ENCODE results near the gene C16orf74. TPM values are rescaled to one million over a fixed set of nuclear protein-coding genes. Genes with fewer than 3 reads are reported as not detected.

C16orf74 gene
- total and polyA plus RNA-seq, 2 of the 13 experiments (the other 11 are each of a cell fraction or from before 2014, with no cell fraction given), result 0.13 to 0.29 TPM

- TF ChIP-seq ZNF687 (CRISPR knock-in tag; IDR thresholded peaks at IDR 0.05) (peak; percentile 29), RAD51 (IDR thresholded peaks at IDR 0.05; ENCODE audit: borderline replicate concordance) (peak; percentile 63; the same call in 1 of the 2 replicates), SPEN (CRISPR knock-in tag; IDR thresholded peaks at IDR 0.05; ENCODE audit: low read depth) (no peak), BCL3 (CRISPR knock-in tag; IDR thresholded peaks at IDR 0.05) (no peak)
These were observed 55.4 kb downstream of the C16orf74 start (continued) for GRCh38 chr16:85695196-85696128.

- DNase-seq (ENCODE audit: low spot score) (peak; percentile 31), ATAC-seq (no peak), FAIRE-seq (no peak)
- Histone ChIP-seq H4K20me1 (ENCODE audit: insufficient read depth, low read length) (no peaks in the 10 kb centered on the region), H3K4me1 (ENCODE audit: insufficient read depth, low read length) (peaks cover 42% of the 10 kb centered on the region), H3K4me2 (ENCODE audit: low read depth, low read length) (peak overlapping the region; percentile 83), H3K27me3 (ENCODE audit: control insufficient read depth in 1 of 2, insufficient read depth in 2 of 2, low read length in 2 of 2) (peaks cover 6 to 47% of the 10 kb centered on the region in 2 experiments; a peak in 4 of 5 replicates), H2AFZ (ENCODE audit: low read length) (no peak overlapping the region), H3K9me3 (ENCODE audit: low read length) (no peaks in the 10 kb centered on the region), H3K4me3 (replicated peaks in 1 of 3; ENCODE audit: insufficient read depth in 1 of 3, low read depth in 2 of 3, low read length in 3 of 3) (no peak overlapping the region), H3K27ac (ENCODE audit: extremely low read length, insufficient read depth, low read length) (no peak overlapping the region), H3K79me2 (ENCODE audit: insufficient read depth, low read length) (no peaks in the 10 kb centered on the region), H3K9ac (ENCODE audit: insufficient read depth, low read depth, low read length) (no peak overlapping the region), H3K36me3 (replicated peaks in 1 of 2; ENCODE audit: control insufficient read depth in 1 of 2, insufficient read depth in 2 of 2, low read length in 2 of 2) (no peaks in the 10 kb centered on the region; a peak in 2 of 5 replicates)
- no TSS peak for BruUV-seq (replicated peaks)
- in situ Hi-C loops (cut with HindIII; ENCODE audit: extremely low pct_ligation_motif_present, low pct_unique_long_range_greater_than_20kb), result no loop called here
- ChIA-PET CTCF (ENCODE audit: low intra/inter-chr PET ratio, low total read pairs) (no interaction called here), POLR2A (no interaction called here)
- 3% methylated on average over 7 of the region's 7 CpGs for WGBS (ENCODE audit: low lambda C conversion rate)
- intact Hi-C loops (cut with micrococcal nuclease; ENCODE audit: unreplicated experiment), result no loop called here
- TF ChIP-seq ZNF468 (CRISPR knock-in tag; IDR thresholded peaks at IDR 0.05) (no peak), ARHGAP35 (CRISPR knock-in tag; IDR thresholded peaks at IDR 0.05; ENCODE audit: borderline replicate concordance) (no peak), CEBPG (CRISPR knock-in tag; IDR thresholded peaks at IDR 0.05) (no peak), CREBL2 (CRISPR knock-in tag; IDR thresholded peaks at IDR 0.05; ENCODE audit: borderline replicate concordance) (no peak), ZNF263 (CRISPR knock-in tag; IDR thresholded peaks at IDR 0.05) (peak; percentile 95), HOXA3 (CRISPR knock-in tag; IDR thresholded peaks at IDR 0.05) (no peak), ZFAT (CRISPR knock-in tag; conservative IDR thresholded peaks at IDR 0.05) (no peak), ZNF629 (CRISPR knock-in tag; conservative IDR thresholded peaks at IDR 0.05) (peak; percentile 94), ADNP (CRISPR knock-in tag; IDR thresholded peaks at IDR 0.05) (0 out of 2 replicates have a peak, but pooled peaks have one; percentile 38), ZNF280B (CRISPR knock-in tag; IDR thresholded peaks at IDR 0.05; ENCODE audit: borderline replicate concordance) (no peak)
These were observed 60.3 kb downstream of the C16orf74 start for GRCh38 chr16:85690469-85691064.
